GM12872 (cell line): ENCODE data around the gene DLG3.
A peak's percentile ranks its signal among the peaks of the same experiment; 100 is the strongest.

Experiments used
- CTCF ChIP-seq: IDR thresholded peaks from 3 replicates; pipeline ENCODE4 v1.5.1; 2011; ENCODE audit warnings: low read depth, mild to moderate bottlenecking, low read length, moderate library complexity; ENCODE audit not compliant: insufficient read depth

DLG3 gene

GRCh38 chrX:70422851-70423341, 21.7 kb upstream of the DLG3 start, which contains the start of gene GDPD2:
GDPD2 (plus strand) TSS chrX:70423314; CDS start chrX:70424985, 1,671 bp downstream.
- TF ChIP-seq CTCF: 0 out of 3 replicates have a peak, but pooled peaks have one; percentile 12

GRCh38 chrX:70423936-70424675, 20.5 kb upstream of the DLG3 start:
- TF ChIP-seq CTCF: no peak

- TF ChIP-seq CTCF: no peak
Observed at GRCh38 chrX:70424801-70425200, 19.8 kb upstream of the DLG3 start.

- TF ChIP-seq CTCF: no peak
Observed at GRCh38 chrX:70426286-70427278, 18.1 kb upstream of the DLG3 start.

- no peak for TF ChIP-seq CTCF
Observed at GRCh38 chrX:70427365-70427764, 17.3 kb upstream of the DLG3 start.

- no peak for TF ChIP-seq CTCF
Observed at GRCh38 chrX:70429759-70430158, 14.9 kb upstream of the DLG3 start.

GRCh38 chrX:70432936-70433847, 11.4 kb upstream of the DLG3 start:
- TF ChIP-seq CTCF: no peak
